Stimulated activated CD4-positive, alpha-beta T cell treated with anti-CD3 and anti-CD28 coated beads, Interleukin-1b, Interleukin-23, amount 100 ng/mL, for 48 hours (primary cell): ENCODE data around the gene CCDC186.

Source experiments
- DNase-seq: peaks from one replicate; pipeline ENCODE4 v3.0.0-alpha.2; 2020

The CCDC186 gene

GRCh38 chr10:114103284-114103683 lies 70.7 kb downstream of the CCDC186 start:
- no peak for DNase-seq

GRCh38 chr10:114102256-114102655 lies 71.7 kb downstream of the CCDC186 start:
- no peak for DNase-seq

- no peak for DNase-seq
These were observed 72.9 kb downstream of the CCDC186 start for GRCh38 chr10:114100848-114101741.

- DNase-seq, result no peak
These were observed 77.1 kb downstream of the CCDC186 start for GRCh38 chr10:114096864-114097263.

DNA sequence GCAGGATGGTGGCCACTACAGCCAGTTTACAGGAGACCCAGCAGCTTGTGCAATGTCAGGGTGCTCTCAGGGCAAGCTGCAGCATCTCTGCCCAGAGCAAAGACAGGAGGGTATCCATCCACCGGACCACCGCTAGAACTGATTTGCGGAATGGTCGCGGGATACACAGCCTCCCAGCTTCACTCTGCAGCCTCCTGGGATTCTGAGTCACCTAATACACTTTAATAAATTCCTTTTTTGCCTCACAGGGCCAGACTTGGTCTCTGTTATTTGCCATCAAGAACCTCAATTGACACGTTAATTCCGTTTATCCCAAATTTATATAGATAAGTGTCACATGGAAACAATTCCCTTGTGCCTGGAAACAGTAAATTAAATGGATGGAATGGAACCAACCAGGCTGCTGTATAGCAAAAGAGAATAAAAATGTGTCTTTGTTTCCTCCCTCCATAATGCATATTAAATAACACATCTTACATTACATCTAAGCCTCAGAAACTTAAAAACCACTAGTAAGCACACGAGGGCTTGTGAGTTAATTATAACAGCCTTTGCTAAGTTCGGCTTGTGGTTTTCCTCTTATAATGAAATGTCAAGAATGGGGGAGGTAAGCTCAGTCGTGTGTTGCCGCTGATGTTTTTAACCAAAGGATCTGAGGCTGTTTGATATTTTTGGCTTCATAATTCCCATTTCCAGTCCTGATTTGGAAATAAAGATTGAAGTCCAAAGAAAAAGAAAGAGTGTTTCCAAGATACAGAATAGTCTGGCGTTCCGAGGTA lies 78.3 kb downstream of the CCDC186 start:
- no peak for DNase-seq

- no peak for DNase-seq
These were observed 79.2 kb downstream of the CCDC186 start for GRCh38 chr10:114094795-114095194.

DNA sequence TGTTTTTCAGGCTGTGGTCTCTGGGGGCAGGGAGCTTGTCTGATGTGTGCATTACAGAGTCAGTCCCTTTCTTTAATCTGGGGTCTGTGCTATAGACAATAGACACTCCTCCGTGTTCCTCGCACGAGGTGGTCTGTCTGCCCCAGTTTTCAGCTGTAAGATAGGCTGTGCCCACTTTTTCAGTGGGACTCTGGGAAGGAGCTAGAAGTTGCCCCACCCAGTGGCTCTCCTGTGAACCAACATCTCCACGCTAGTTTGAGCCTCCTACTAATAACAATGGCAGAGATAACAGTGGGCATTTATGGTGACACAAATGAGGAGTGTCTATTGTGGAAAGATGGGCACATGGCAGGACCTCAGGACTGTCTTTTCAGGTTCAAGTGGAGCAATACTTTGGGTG lies 86.3 kb downstream of the CCDC186 start:
- no peak for DNase-seq

GRCh38 chr10:114087255-114087654 lies 86.7 kb downstream of the CCDC186 start:
- DNase-seq, result no peak

GRCh38 chr10:114084215-114084614 lies 89.8 kb downstream of the CCDC186 start:
- DNase-seq, result peak; percentile 14

GRCh38 chr10:114083040-114083439 lies 91.0 kb downstream of the CCDC186 start:
- DNase-seq, result no peak

- DNase-seq, result no peak
These were observed 92.0 kb downstream of the CCDC186 start for GRCh38 chr10:114081911-114082583.

- no peak for DNase-seq
These were observed 94.6 kb downstream of the CCDC186 start for GRCh38 chr10:114079421-114079820.

DNA sequence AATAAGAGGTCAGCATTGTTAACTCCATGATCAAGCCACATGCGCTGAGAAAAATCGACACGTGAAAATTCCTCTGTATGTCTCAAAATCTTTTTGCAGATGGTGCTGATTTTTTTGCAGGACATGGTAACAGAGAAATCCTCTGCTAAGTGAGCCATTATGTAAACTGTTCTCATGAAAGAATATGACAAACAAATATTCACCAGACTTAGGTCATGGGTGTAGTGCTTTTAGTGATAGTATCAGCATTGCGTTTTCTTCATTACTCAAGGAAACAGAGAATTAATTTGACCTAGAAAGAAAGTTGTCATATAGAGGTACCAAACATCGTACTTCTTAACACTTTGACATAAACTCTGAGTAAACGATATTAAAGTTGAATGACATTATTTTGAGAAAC lies 95.7 kb downstream of the CCDC186 start:
- no peak for DNase-seq

- no peak for DNase-seq
These were observed 96.2 kb downstream of the CCDC186 start for GRCh38 chr10:114077815-114078219.

DNA sequence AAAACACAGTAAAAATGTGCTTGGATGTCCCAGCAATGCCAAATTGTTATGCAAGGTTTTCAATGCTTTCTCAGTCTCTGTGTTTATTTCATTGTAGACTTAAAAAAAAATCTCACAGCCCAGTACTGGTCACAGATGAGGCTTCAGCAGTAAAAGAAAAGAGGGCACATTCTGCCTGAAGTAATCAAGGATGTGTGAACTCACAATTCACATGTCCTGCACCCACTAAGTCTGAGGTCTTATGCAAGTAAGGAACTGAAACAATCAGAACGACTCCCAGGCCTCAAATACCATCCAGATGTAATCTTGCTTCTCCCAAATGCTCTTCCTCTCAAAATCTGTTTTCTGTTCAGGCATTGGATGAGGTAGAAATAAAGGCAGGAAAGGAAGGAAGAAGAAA lies 96.7 kb downstream of the CCDC186 start:
- no peak for DNase-seq

- DNase-seq, result no peak
These were observed 98.9 kb downstream of the CCDC186 start for GRCh38 chr10:114075093-114075492.

GRCh38 chr10:114073395-114074186 lies 100.4 kb downstream of the CCDC186 start:
- DNase-seq, result no peak

GRCh38 chr10:114071178-114071577 lies 102.8 kb downstream of the CCDC186 start:
- DNase-seq, result no peak
